ENCODE results near the gene RAB44. TPM values are rescaled to one million over a fixed set of nuclear protein-coding genes. Genes with fewer than 3 reads are reported as not detected.
A peak's percentile ranks its signal among the peaks of the same experiment; 100 is the strongest.

The RAB44 gene
- total and polyA plus RNA-seq, 9 donors, result 0.04 to 0.15 (median 0.12) TPM; not detected in 3

DNA sequence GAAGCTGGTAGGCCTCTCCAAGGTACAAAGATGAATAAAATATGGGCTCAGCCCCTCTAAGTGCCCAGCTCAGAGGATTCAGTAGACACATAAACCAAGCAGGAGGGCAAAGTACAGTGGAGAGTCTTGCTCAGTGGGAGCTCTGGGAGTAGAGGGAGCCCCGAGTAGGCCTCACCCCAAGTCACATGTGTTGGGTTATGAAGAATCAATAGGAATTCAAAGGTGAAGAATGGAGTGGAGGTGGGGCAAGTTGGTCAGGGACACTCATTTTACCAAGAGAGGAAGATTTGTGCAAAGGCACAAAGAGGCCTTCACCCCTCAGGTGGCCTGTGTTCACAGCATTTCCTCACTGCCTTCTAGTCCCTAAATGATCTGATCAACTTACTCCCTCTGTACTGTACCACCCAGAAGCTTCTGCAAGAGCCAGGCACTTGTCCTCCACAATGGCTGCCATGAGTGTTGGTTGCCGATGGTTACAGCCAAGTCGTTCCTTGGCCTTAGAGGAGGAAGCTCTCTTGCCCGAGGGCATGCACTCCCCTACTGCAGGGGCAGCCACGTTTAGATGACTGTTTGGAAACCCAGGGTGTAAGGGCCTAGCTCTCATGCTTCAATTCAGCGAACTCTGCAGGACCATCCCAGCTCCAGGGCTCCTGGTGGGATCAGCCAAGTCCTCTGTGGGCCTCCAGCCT is 25.8 kb upstream of the RAB44 start:
- WGBS, 3 donors, result 88 to 90% (median 89%) methylated on average over 6 of the region's 6 CpGs
- no peak for DNase-seq
- H3K36me3 ChIP-seq, result no peaks in the 10 kb centered on the region
- no peaks in the 10 kb centered on the region for H3K27me3 ChIP-seq
- no peak for TF ChIP-seq POLR2A (IDR thresholded peaks at IDR 0.05)
- TF ChIP-seq, protein P1, sequence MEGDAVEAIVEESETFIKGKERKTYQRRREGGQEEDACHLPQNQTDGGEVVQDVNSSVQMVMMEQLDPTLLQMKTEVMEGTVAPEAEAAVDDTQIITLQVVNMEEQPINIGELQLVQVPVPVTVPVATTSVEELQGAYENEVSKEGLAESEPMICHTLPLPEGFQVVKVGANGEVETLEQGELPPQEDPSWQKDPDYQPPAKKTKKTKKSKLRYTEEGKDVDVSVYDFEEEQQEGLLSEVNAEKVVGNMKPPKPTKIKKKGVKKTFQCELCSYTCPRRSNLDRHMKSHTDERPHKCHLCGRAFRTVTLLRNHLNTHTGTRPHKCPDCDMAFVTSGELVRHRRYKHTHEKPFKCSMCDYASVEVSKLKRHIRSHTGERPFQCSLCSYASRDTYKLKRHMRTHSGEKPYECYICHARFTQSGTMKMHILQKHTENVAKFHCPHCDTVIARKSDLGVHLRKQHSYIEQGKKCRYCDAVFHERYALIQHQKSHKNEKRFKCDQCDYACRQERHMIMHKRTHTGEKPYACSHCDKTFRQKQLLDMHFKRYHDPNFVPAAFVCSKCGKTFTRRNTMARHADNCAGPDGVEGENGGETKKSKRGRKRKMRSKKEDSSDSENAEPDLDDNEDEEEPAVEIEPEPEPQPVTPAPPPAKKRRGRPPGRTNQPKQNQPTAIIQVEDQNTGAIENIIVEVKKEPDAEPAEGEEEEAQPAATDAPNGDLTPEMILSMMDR (IDR thresholded peaks at IDR 0.05), result no peak
- TF ChIP-seq EP300 (IDR thresholded peaks at IDR 0.05), result no peak
- peaks cover 18% of the 10 kb centered on the region for H3K4me1 ChIP-seq (ENCODE audit: insufficient read depth)
- no peaks in the 10 kb centered on the region for H3K9me3 ChIP-seq
- intact Hi-C loops (cut with DNase I), result loop anchor here in 1 of 4 donors (5.0 kb wide), 1 partner anchor 35 kb away; no protein-coding TSS in a partner anchor
- no peak overlapping the region for H3K4me3 ChIP-seq
- no peak overlapping the region for H3K27ac ChIP-seq

DNA sequence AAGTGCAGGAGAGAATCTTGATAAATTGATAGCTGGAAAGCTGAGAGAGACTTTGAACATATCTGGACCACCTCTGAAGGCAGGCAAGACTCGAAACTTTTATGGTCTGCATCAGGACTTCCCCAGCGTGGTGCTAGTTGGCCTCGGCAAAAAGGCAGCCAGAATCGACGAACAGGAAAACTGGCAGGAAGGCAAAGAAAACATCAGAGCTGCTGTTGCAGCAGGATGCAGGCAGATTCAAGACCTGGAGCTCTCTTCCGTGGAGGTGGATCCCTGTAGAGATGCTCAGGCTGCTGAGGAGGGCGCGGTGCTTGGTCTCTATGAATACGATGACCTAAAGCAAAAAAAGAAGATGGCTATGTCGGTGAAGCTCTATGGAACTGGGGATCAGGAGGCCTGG is 23.7 kb upstream of the RAB44 start:
- H3K4me3 ChIP-seq, result no peak overlapping the region
- H3K27me3 ChIP-seq, result no peaks in the 10 kb centered on the region
- H3K27ac ChIP-seq, result no peak overlapping the region
- WGBS, 3 donors, result 64 to 67% (median 64%) methylated on average over 10 of the region's 10 CpGs
- TF ChIP-seq POLR2A (IDR thresholded peaks at IDR 0.05) (no peak), EP300 (IDR thresholded peaks at IDR 0.05) (no peak)
- TF ChIP-seq, protein P1 (IDR thresholded peaks at IDR 0.05), result no peak
- no peak for DNase-seq
- H3K36me3 ChIP-seq, result no peaks in the 10 kb centered on the region
- H3K9me3 ChIP-seq, result no peaks in the 10 kb centered on the region
- intact Hi-C loops (cut with DNase I), result loop anchor here in 1 of 4 donors (5.0 kb wide), 1 partner anchor 37 kb away; no protein-coding TSS in a partner anchor
- H3K4me1 ChIP-seq (ENCODE audit: insufficient read depth), result peaks cover 11% of the 10 kb centered on the region

DNA sequence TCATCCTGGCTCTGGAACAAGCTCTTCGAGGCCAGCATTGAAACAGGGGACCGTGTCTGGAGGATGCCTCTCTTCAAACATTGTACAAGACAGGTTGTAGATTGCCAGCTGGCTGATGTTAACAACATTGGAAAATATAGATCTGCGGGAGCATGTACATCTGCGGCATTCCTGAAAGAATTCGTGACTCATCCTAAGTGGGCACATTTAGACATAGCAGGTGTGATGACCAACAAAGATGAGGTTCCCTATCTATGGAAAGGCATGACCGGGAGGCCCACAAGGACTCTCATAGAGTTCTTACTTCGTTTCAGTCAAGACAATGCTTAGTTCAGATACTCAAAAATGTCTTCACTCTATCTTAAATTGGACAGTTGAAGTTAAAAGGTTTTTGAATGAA is 22.7 kb upstream of the RAB44 start:
- no peak overlapping the region for H3K4me3 ChIP-seq
- peaks cover 8% of the 10 kb centered on the region for H3K4me1 ChIP-seq (ENCODE audit: insufficient read depth)
- no peaks in the 10 kb centered on the region for H3K27me3 ChIP-seq
- 92 to 95% (median 95%) methylated on average over 7 of the region's 7 CpGs for WGBS, 3 donors
- H3K9me3 ChIP-seq, result no peaks in the 10 kb centered on the region
- DNase-seq, result no peak
- no peak for TF ChIP-seq EP300 (IDR thresholded peaks at IDR 0.05)
- TF ChIP-seq, protein P1 (IDR thresholded peaks at IDR 0.05), result no peak
- TF ChIP-seq POLR2A (IDR thresholded peaks at IDR 0.05), result no peak
- H3K36me3 ChIP-seq, result no peaks in the 10 kb centered on the region
- intact Hi-C loops (cut with DNase I), result loop anchor here in 2 of 4 donors (5.0 kb wide), 2 partner anchors 33 to 38 kb away; no protein-coding TSS in a partner anchor
- H3K27ac ChIP-seq, result no peak overlapping the region

- WGBS, 3 donors, result 57 to 76% (median 71%) methylated on average over 4 of the region's 4 CpGs
- no peaks in the 10 kb centered on the region for H3K36me3 ChIP-seq
- intact Hi-C loops (cut with DNase I), result loop anchor here in 1 of 4 donors (5.0 kb wide), 1 partner anchor 34 kb away; no protein-coding TSS in a partner anchor
- H3K27me3 ChIP-seq, result no peaks in the 10 kb centered on the region
- H3K27ac ChIP-seq, result peak overlapping the region; percentile 57 to 99
- no peak for DNase-seq
- no peaks in the 10 kb centered on the region for H3K9me3 ChIP-seq
- H3K4me3 ChIP-seq, result no peak overlapping the region
- H3K4me1 ChIP-seq (ENCODE audit: insufficient read depth), result peaks cover 6% of the 10 kb centered on the region
- TF ChIP-seq, protein P1 (IDR thresholded peaks at IDR 0.05), result no peak
- TF ChIP-seq POLR2A (IDR thresholded peaks at IDR 0.05), result no peak
- TF ChIP-seq EP300 (IDR thresholded peaks at IDR 0.05), result no peak
These were observed 21.2 kb upstream of the RAB44 start for GRCh38 chr6:36676141-36677058.
